Measurements from ENCODE around the gene RBMS1.

GRCh38 chr2:160492401-160493226 is 993 bp downstream of the RBMS1 start:
- TF ChIP-seq CTCF (conservative IDR thresholded peaks at IDR 0.05; ENCODE audit: low read depth, low read length) (no peak), EZH2phosphoT487 (IDR thresholded peaks at IDR 0.05; ENCODE audit: borderline replicate concordance, low read length) (no peak), EZH2 (IDR thresholded peaks at IDR 0.05; ENCODE audit: low read length, unreplicated experiment) (no peak)
